Stimulated activated CD8-positive, alpha-beta memory T cell treated with anti-CD3 and anti-CD28 coated beads, Interleukin-12 subunit alpha, Interleukin-12 subunit beta, amount 100 ng/mL, for 24 hours (primary cell): ENCODE results near the gene IQSEC1.
A peak's percentile ranks its signal among the peaks of the same experiment; 100 is the strongest.

Experiments
- DNase-seq: peaks from one replicate; pipeline ENCODE4 v3.0.0-alpha.2; 2020; ENCODE audit errors: extremely low read depth

The IQSEC1 gene

DNA sequence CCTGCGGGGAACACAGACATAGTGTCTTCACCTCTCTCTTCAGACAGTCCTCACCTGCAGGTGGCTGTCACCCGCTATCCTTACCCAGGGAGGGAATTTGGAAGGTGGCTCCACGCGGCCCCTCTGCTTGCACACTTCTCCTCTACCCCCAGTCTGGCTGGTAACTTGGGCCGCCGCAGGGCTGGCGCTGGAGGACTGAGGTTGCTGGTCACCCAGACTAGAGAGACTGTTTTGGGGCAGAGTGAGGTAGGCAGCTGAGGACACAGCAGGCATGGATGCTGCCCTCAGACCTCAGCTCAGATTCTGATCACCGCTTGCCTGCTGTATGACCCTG is 12.6 kb upstream of the IQSEC1 start:
- DNase-seq = no peak

DNA sequence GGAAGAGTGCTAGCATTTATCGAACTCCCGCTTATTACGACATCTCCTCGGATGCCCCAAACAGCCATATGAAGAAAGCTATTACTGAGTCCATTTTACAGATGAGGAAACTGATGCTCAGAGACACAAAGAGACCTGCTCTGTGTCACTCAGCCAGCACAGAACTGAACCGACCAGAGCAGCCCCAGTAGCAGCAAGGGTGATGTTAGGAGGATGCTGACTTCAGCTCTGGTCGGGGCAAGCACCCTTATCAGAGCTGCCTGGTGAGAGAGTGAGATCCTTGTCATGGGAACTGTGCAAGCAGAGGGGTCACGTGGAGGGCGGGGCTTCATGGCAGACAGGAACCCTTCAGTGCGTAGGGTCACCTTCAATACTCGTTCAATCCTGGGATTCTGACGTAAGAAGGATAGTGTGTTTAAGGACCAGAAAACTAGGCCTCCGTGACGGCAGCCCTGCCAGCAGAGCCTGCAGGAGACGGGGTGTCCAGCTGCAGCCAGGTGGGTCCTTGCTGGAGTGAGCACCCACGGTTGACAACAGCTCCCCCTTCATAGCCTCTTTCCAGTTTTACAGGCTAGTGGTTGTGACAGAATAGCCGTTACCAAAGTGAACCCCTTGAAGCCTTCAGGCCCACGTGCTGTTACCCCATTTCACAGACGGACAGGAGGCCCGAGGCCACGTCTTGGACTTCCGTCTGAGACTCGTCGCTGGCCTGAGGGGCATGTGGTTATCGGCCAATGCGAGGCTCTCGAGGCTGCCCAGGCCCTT is 12.0 kb upstream of the IQSEC1 start:
- DNase-seq = no peak

DNA sequence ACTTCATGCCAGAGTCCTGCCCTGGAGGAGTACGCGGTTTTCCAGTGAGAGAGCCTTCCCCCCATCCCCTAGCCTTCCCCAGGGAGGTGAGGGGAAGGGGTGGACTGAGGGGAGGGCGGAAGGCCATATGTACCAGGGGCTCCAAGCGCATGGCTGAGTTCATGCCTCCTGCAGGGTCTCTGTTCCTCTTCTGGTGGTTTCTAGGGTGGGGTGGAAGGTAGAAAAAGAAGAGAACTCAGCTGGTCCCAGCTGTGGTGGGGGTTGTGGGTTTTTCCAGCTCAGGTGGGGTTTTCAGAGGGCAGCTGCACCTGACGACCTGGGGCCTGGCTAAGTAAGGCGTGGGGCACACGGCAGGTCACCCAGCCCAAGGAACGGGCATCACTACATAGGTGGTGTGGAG is 10.7 kb upstream of the IQSEC1 start:
- DNase-seq = no peak

DNA sequence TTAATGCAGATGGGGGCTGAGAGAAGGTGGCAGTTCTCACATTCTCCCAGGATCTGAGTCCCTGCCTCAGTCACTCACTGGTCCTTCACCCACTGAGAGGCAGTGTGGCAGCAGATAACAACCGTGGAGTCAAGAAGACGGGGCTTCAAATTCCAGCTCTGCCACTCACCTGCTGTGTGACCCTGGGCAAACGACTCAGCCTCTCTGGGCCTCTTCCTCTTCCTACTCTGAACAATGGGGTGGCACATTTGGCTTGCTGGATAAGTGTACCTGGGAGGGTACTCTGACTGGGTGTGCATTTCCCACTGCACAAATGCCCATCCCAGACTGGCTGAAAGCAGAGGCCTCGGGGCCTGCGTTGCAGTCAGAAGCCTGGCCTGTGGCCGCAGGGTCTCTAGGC is 10.0 kb upstream of the IQSEC1 start:
- DNase-seq = no peak

DNA sequence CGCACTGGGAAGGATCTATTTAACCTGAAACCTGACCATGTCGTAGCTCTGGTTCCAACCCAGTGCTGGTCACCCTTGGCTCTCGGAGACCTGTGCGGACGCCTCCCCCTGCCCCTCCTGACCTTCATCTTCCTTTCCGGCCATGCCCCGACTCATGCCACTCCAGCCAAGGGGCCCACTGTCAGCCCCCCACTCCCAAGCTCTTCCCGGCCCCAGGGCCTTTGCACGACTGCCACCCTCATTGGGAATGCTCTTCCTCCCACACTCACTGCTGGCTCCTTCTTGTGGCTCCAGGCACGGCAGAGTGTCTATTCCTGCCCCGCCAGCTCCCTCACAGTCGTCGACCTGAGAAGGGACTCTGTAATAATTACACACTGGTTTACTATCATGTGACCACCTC is 9.4 kb upstream of the IQSEC1 start:
- DNase-seq = no peak

DNA sequence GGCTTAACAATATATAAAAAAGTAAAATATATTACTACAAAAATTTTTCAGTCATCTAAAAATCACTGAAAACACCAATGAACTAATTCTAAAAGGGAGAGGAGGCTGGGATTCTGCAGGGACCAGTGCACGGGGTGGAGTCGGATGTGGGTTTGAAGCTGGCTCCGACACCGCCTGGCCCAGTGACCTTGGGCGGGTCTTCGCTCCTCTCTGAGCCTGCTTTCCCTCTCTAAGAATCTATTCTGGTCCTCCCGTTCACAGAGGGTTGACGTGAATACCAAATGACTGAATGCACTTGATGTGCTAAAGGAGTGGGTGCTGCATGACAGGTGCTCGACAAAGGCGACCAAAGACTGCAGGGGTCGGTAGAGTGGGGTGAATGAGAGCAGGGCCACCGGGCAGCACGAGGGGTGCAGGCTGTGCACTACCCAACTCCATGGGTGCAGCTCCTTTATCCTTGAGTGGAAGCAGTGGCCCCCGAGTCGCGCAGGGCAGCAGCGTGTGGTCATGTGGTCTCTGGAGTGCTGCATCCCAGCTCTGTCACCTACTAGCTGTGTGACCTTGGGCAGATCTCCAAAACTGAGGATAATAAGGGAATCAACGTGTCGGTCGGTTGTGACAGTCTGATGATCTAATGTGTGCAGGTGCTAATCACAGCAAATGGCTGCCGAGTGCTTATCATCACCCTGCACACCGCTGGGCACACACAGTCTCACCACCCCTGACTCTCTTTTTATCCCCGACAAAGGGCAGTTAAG is 8.6 kb upstream of the IQSEC1 start:
- DNase-seq = no peak

DNA sequence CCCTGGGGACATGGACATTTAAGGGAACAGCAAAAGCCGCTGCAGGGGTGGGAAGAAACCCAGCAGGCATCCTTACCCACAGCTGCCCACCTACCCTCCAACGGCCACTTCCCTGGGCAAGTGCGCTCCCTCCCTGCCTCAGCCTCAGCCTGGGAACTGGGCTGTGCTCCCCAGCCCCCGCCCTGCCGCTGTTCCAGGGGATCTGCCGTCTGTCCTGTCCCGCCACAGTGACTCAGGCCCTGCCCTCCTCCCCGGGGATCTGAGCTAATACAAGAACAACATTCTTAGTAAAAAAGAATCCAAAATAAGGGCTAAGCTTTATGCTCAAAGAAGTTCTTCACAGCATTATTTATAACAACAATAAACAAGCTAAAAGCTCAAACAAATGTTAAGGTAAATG is 7.4 kb upstream of the IQSEC1 start:
- no peak for DNase-seq

DNA sequence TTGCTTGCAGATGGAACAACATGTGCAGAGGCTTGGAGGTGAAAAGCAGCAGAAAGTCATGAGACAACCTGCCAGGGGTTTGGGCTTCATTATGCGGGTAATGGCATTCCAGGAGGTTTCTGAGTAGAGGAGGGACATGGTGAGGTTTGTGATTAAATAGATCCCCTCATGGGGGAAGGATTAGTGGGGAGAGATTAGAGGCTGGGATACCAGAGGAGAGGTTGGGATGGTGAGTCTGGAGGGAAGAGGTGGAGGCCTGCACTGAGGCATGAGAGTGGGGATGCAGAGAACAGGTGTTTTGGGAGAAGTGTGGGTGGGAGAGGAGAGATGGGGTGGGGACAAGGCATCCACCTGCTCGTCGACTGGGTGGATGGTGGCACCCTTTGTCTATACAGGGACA is 6.8 kb upstream of the IQSEC1 start:
- DNase-seq = no peak

DNA sequence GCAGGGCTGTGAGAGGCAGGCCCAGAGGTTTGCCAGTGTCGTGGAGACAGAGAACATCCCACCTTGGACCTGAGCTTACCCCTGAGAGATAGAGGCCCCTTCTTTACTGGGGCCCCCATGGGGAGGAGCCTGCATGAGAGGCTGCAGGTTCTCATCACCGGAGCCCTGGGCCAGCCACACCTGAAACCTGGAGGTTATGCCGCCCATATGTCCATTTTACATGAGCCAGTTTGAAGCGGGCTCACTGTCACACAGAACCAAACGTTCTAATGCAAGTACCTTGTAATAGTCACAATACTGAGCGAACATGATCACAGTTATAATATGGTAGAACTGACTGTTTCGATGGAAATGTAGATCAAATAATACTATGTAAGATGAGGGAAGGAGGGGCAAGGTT is 6.3 kb upstream of the IQSEC1 start:
- DNase-seq = no peak

DNA sequence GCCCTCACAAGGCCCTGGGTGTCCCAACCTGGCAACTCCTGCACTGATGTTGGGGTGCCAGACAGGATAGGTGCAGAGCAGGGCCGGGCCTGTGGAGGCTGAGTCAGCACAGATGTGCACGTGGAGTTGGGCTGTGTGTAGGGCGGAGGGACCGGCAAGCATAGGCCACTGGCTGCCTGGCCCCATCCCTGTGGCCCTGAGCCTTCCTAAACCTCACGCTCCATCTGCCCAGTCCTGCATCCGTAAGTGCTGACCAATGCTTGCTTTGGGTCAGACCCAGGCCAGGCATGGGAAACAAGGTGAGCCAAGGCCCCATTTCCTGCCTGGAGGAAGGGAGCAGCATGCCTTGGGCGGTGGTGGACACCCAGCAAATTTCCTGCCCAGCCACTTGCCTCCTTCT is 5.8 kb upstream of the IQSEC1 start:
- DNase-seq = no peak

DNA sequence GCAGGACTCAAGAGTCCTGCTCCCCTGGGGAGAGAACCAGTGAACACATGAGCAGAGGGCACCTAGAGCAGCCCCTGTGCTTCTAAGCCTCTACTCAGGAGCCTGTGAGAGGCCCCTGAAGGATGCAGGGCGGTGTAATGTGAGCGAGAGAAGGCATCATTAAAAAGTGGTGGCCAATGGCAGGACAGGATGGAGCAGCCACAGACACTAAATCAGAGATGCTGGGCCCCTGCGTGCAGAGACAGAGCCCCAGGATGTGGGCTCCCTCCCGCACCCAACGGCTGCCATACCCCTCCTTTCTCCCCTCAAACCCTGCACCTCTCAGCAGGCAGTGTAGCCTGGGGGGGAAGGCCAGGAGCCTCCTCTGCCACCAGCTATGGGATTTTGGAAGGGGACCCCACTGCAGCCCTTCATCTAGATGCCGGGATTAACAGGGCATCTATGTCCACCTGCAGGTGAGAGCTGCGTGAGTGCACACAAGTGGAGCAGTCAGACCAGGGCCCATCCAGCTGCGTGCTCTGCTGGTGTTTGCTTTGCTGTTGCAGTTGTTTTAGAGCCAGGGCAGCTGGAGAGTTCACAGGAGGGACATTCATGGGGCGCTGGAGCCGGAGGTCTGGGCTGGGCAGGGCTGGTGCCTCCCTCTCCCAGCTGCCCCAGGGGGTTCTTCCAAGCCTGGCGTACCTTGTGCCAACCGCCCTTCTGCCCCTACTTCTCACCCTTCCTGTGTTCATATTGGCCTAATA is 5.1 kb upstream of the IQSEC1 start:
- DNase-seq = no peak

DNA sequence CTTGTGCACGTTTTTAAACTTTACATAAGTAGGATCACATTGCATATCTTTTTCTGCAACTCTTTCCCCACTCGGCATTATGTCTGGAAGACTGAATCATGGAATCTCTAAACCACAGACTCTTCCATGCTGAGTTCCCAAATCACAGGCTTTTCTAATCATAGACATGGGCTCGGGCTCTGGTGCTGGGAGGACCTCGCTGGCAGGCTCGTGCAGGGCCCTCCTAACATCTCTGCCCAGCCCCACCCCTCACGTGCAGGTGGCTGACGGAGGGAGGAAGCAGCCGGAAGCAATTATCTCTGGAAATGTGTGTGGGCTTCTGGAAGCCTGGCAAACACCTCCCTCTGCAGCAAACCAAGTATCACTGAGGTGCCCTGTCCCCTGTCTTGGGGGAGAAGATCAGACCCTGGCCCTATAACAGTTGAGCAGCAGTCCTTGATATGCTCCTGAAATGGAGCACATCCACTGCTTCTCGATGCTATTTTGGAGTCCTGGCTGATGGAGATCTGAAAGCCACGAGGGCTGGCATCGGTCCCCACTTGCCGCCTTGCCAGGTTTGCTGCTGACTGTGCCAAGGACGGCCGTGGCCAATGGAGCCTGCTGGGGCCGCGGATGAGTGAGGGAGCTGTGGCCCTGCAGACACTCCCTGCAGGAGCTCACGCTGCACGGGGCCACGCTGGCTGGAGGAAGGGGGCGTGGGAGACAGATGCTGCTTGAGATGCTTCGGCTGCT is 4.4 kb upstream of the IQSEC1 start:
- no peak for DNase-seq

DNA sequence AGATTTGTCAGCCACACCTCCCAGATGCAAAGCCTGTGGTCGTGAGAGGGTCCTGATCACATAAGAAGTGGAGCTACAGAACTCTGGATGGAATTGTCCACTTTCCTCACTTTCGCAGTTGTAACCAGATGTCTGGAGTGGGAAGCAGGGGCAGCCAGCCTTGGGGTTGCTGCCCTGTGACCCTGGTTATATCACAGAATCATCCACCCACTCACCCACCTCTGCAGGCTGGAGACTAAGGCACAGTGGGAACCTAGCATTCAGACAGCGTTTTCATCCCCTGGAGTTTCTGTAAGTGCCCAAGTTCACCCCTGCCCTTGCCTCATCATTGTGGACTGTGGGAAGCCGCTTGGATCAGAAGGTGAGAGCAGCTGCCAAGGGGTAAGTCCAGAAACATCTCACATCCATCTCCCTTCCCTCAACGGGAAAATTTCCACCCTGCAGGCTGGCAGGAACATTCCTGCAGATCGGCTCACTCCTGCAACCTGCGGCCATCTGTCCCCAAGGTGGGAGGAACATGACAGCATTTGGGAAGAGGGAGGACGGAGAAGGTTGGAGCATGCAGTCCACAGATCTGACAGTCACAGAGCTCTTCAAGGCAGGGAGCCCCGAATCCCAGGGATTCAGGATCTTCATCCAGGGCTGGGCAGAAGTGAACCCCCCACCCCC is 2.9 kb upstream of the IQSEC1 start:
- DNase-seq = no peak

DNA sequence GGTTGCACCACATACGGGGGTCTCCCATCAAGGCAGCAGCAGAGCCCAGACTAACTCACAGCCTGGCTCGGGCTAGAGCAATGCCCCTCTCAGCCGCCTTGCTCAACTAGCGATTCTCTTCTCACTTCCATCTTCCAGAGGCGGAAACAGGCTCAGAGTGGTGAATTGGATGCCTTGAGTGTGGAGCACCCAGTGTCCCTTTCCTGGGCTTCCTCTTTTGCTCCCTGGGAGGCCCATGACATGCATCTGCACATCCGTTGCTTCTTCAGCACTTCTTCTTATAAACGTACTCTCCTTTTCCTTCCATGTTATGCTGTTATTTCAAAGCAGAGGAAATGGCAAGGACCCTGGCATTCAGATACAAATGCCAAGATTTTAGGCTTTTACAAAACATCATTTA is 2.1 kb upstream of the IQSEC1 start:
- no peak for DNase-seq

DNA sequence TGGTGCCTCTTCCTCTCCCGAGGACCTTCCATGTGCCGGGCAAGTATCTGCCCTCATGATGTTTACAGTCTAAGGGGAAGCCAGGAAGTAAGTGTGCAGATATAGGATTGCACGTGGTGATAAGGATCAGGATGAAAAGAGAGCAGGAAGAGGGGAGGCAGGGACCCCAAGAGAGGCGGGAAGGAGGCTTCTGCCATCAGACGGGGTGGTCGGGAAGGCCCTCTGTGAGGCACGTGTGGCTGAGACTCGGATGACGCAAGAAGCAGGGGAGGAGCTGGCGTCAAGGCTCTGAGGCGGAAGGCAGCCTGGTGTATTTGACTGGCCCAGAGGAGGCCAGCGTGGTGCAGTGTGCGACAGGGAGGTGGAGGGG is 762 bp upstream of the IQSEC1 start:
- DNase-seq = no peak

DNA sequence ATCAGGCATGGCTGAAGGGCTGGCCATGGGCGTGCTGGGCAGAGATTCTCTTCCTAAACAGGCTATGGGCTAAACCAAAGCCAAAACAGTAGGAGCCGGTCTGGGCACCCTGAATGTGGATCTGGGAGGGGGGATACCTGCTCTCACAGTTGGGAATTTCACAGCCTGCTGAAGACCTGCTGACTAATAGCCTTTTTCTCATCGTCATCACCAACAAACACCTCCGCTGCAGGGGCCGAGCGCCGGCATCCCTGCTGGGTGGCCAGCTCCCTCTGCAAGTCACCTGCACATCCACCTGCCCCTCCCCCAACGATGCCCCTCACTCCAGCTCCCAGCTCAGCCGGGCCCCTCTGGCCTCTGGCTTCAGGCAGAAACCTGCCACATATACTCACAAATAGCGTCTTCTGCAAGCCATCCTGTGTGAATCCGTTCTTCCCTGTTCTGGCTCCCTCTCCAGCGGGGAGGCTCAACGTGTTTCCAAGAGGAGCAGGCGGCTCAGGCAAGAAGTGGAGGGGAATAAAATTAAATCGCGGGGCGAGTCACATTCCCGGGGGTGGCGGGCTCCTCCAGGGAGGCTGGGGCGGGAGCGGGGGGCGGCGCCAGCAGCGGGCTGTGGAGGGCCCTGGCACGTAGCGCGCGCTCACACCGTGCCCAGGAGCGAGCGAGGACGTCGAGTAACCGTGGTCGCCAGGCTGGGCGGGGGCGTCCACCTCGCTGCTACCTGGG is 466 bp downstream of the IQSEC1 start:
- no peak for DNase-seq

DNA sequence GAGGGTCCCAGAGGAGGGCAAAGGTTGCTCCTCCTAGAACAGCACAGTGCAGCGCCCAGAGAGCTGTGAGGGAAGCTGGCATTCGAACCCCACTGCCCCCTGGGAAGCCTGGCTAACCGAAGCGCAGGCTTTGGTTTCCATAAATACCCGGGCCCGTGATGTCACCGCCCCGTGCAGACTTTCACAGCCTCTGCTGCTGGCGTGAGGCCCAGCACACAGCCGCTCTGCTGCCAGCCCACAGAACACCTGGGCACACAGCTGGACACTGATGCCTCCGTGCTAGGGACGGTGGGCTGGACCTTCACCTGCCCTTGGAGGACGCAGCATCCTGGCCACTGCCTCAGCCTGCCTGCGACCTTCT is 1.0 kb downstream of the IQSEC1 start:
- DNase-seq = no peak

DNA sequence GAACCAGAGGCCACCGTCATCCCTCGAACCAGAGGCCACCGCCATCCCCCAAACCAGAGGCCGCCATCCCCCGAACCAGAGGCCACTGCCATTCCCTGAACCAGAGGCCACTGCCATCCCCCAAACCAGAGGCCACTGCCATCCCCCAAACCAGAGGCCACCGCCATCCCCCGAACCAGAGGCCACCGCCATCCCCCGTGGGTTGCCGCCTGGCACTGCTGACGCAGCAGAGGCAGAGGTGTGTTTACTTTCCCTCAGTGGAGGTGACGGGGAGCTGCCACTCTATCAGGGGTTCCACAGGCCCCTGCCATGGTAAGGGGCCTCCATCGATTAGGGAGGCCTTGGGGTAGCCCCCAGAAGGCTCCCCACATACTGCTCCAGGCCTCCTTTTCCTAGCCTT is 1.5 kb downstream of the IQSEC1 start:
- no peak for DNase-seq

DNA sequence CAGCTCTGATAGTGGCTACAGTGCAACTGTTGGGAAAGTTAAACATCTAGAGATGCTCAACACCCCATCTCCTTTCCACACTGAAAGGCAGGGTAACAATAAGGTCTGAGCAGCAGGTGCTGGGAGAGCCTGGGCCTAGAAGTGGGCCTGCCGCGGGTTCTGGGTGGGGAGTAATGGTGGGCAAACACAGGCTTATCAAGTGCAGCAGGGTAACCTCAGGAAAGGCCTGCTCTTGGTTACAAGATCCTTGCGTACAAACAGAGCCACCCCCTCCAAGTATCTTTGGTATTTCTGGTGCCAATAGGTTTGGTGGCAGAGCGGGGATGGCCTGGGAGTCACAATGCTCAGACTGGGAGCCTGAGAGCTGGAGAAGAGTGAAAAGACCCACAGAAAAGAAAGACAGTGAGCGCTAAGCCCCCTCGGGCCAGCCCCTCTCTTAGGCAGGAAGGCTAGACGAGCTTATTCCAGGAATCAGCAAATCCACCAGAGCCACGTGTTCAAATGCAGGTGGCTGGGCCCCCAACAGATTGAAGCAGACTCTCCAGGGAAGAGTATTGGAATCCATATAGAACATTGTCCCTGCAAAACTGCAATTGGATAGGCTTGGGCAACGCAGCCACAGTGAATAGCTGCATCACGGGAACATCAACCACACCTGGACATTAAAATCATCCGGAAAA is 2.7 kb downstream of the IQSEC1 start:
- no peak for DNase-seq

DNA sequence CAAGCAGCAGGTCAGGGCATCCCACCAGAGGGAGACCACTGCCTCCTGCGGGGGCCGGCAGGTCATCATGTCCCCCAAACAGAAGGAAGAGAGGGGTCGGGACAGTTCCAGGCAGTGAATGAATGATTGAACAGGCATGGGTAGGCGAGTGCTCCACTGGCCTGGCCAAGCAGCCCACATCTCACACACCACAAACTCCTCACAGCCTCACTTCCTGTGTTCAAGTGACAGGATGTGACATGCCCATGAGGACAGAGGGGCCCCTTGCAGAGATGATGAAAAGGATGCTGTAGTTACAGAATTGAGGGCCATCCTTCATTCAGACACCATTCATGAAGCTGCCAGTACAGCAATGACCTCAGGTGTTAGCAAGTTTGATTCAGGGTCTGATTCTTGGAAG is 3.7 kb downstream of the IQSEC1 start:
- peak; percentile 9 for DNase-seq
